GM21381 (cell line): Measurements from ENCODE around the gene MUC4.
"Not testable (repeated sequence)": the region's sequence is repeated elsewhere in the genome, so short reads cannot be mapped to it uniquely, and the experiment has no call there.

ENCODE experiments used
- ATAC-seq: cut with Tn5 transposase; IDR thresholded peaks from one replicate; pipeline ENCODE4 v1.9.1; 2021; ENCODE audit warnings: mild to moderate bottlenecking, moderate library complexity; ENCODE audit not compliant: unreplicated experiment

MUC4 gene

GRCh38 chr3:195720831-195721506 lies 90.8 kb downstream of the MUC4 start, which contains the start of gene MUC20:
Gene MUC20, plus strand, starts transcription at chr3:195720978. Its CDS starts 30 bp downstream, at chr3:195721008.
- ATAC-seq = not testable (repeated sequence)

- ATAC-seq = not testable (repeated sequence)
Measured at GRCh38 chr3:195719514-195720254, 92.0 kb downstream of the MUC4 start.

- no peak for ATAC-seq
Measured at GRCh38 chr3:195718477-195718984, 93.2 kb downstream of the MUC4 start.

- no peak for ATAC-seq
Measured at GRCh38 chr3:195717852-195718476, 93.8 kb downstream of the MUC4 start.

DNA sequence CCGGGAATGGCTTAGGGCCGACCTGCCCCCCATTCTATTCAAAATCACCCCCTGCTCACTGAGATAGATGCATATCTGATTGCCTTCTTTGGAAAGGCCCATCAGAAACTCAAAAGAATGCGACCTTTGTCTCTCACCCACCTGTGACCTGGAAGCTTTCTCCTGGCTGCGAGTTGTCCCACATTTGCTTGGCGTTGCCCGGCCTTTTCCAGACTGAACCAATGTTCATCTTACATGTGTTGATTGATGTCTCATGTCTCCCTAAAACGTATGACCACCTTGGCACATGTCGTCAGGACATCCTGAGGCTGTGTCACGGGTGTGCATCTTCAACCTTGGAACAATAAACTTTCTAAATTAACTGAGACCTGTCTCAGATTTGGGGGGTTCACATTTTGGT lies 94.3 kb downstream of the MUC4 start:
- ATAC-seq = no peak

- ATAC-seq = no peak
Measured at GRCh38 chr3:195715583-195716266, 96.0 kb downstream of the MUC4 start.

DNA sequence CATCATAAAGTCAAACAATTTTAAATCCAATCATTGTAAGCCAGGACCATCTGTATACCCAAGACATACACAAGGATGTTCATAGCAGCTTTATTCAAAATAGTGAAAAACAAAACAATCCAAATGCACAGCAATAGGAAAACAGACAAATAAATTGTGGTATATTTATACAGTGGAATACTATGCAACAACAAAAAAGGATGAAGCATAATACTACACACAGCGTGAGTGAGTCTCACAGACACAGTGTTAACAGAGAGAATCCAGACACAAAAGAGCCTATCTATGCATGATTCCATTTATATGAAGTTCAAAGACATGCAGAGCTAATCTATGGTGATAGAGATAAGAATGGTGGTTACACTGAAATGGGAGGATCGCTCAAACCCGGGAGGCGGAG lies 96.6 kb downstream of the MUC4 start:
- no peak for ATAC-seq

- ATAC-seq = no peak
Measured at GRCh38 chr3:195714380-195715011, 97.2 kb downstream of the MUC4 start.

DNA sequence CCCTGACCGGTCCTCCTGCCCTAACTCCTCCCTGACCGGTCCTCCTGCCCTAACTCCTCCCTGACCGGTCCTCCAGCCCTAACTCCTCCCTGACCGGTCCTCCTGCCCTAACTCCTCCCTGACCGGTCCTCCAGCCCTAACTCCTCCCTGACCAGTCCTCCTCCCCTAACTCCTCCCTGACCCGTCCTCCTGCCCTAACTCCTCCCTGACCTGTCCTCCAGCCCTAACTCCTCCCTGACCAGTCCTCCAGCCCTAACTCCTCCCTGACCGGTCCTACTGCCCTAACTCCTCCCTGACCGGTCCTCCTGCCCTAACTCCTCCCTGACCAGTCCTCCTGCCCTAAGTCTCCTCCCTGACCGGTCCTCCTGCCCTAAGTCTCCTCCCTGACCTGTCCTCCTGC lies 98.6 kb downstream of the MUC4 start:
- not testable (repeated sequence) for ATAC-seq

GRCh38 chr3:195712535-195712910 lies 99.2 kb downstream of the MUC4 start:
- not testable (repeated sequence) for ATAC-seq

DNA sequence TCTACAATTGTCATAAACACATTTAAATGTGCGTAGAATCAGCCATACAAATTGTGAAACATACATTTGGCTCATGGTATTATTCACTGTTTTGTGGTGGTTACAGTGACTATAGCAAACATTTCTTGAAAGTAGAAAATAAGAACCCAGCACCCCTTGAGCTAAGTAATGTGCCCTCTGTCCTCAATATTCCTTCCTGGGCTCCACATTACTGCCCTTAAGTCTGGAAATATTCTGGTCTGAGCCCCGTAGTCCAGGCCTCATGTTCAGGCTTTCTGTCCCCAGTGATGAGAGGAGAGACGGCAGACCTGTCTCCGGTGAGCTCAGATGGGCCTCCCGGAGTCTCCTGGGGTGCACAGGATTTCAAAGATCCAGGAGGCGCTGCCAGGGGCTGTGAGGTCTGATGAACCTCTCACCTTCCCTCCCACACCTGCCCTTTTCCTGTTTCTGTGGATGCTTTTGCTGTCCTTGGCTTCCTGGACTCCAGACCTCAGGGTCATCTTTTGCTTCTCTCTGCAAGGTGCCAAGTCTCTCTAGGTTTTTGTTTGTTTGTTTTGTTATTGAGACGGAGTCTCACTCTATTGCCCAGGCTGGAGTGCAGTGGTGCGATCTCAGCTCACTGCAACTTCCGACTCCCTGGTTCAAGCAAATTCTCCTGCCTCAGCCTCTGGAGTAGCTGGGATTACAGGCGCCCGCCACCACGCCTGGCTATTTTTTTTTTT lies 99.8 kb downstream of the MUC4 start:
- ATAC-seq = no peak

GRCh38 chr3:195711091-195711812 lies 100.5 kb downstream of the MUC4 start:
- not testable (repeated sequence) for ATAC-seq

DNA sequence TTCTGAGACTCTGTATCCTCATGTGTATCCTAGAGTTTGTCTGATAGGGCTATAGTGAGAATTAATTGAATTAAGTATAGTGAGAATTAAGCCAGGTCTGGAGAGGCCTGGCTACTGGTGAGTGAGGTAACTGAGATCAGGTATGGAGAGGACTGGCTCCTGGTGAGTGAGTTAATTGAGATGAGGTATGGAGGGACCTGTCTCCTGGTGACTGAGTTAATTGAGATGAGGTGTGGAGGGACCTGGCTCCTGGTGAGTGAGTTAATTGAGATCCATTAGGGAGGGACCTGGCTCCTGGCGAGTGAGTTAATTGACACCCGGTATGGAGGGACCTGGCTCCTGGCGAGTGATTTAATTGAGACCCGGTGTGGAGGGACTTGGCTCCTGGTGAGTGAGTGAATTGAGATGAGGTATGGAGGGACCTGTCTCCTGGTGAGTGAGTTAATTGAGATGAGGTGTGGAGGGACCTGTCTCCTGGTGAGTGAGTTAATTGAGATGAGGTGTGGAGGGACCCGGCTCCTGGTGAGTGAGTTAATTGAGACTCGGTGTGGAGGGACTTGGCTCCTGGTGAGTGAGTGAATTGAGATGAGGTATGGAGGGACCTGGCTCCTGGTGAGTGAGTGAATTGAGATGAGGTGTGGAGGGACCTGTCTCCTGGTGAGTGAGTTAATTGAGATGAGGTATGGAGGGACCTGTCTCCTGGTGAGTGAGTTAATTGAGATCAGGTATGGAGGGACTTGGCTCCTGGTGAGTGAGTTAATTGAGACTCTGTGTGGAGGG lies 101.4 kb downstream of the MUC4 start:
- ATAC-seq = not testable (repeated sequence)

- no peak for ATAC-seq
Measured at GRCh38 chr3:195709676-195710085, 102.0 kb downstream of the MUC4 start.

GRCh38 chr3:195708626-195709481 lies 102.9 kb downstream of the MUC4 start:
- no peak for ATAC-seq

- ATAC-seq = no peak
Measured at GRCh38 chr3:195708061-195708460, 103.7 kb downstream of the MUC4 start.
